Measurements from ENCODE around the gene DLX3.

The DLX3 gene

GRCh38 chr17:49962599-49963308 lies 32.3 kb downstream of the DLX3 start:
- H3K4me3 ChIP-seq (ENCODE audit: low read depth, low read length), result no peak overlapping the region
- in situ Hi-C loops (cut with HindIII; ENCODE audit: low pct_ligation_motif_present, low sequenced_read_pairs), result no loop called here
- H3K27ac ChIP-seq, result no peak overlapping the region
- TF ChIP-seq CTCF (IDR thresholded peaks at IDR 0.05; ENCODE audit: low read depth, low read length, missing control alignments), result no peak
- H3K36me3 ChIP-seq (replicated peaks), result no peaks in the 10 kb centered on the region
- DNase-seq, result no peak
- H3K27me3 ChIP-seq (replicated peaks), result peaks cover 62% of the 10 kb centered on the region

- no peak overlapping the region for H3K27ac ChIP-seq
- H3K36me3 ChIP-seq (replicated peaks), result no peaks in the 10 kb centered on the region
- no peak for TF ChIP-seq CTCF (IDR thresholded peaks at IDR 0.05; ENCODE audit: low read depth, low read length, missing control alignments)
- in situ Hi-C loops (cut with HindIII; ENCODE audit: low pct_ligation_motif_present, low sequenced_read_pairs), result no loop called here
- peaks cover 28% of the 10 kb centered on the region for H3K27me3 ChIP-seq (replicated peaks)
- H3K4me3 ChIP-seq (ENCODE audit: low read depth, low read length), result no peak overlapping the region
- DNase-seq, result no peak
Measured at GRCh38 chr17:49959183-49959935, 35.7 kb downstream of the DLX3 start.

GRCh38 chr17:49958723-49959122 lies 36.3 kb downstream of the DLX3 start:
- in situ Hi-C loops (cut with HindIII; ENCODE audit: low pct_ligation_motif_present, low sequenced_read_pairs), result no loop called here
- peaks cover 22% of the 10 kb centered on the region for H3K27me3 ChIP-seq (replicated peaks)
- DNase-seq, result no peak

GRCh38 chr17:49957350-49957749 lies 37.7 kb downstream of the DLX3 start:
- H3K27ac ChIP-seq, result no peak overlapping the region
- no peak for TF ChIP-seq CTCF (IDR thresholded peaks at IDR 0.05; ENCODE audit: low read depth, low read length, missing control alignments)
- peaks cover 8% of the 10 kb centered on the region for H3K27me3 ChIP-seq (replicated peaks)
- H3K4me3 ChIP-seq (ENCODE audit: low read depth, low read length), result no peak overlapping the region
- in situ Hi-C loops (cut with HindIII; ENCODE audit: low pct_ligation_motif_present, low sequenced_read_pairs), result no loop called here
- H3K36me3 ChIP-seq (replicated peaks), result no peaks in the 10 kb centered on the region
- DNase-seq, result no peak

More at GRCh38 chr17:49958723-49959122, 36.3 kb downstream of the DLX3 start:
- H3K36me3 ChIP-seq (replicated peaks), result no peaks in the 10 kb centered on the region
- no peak for TF ChIP-seq CTCF (IDR thresholded peaks at IDR 0.05; ENCODE audit: low read depth, low read length, missing control alignments)
- H3K27ac ChIP-seq, result no peak overlapping the region
- H3K4me3 ChIP-seq (ENCODE audit: low read depth, low read length), result no peak overlapping the region

- H3K27me3 ChIP-seq (replicated peaks), result peaks cover 5% of the 10 kb centered on the region
- TF ChIP-seq CTCF (IDR thresholded peaks at IDR 0.05; ENCODE audit: low read depth, low read length, missing control alignments), result no peak
- in situ Hi-C loops (cut with HindIII; ENCODE audit: low pct_ligation_motif_present, low sequenced_read_pairs), result no loop called here
Measured at GRCh38 chr17:49956780-49957179, 38.2 kb downstream of the DLX3 start.

More at GRCh38 chr17:49956780-49957179, 38.2 kb downstream of the DLX3 start:
- DNase-seq, result no peak
- H3K27ac ChIP-seq, result no peak overlapping the region
- no peaks in the 10 kb centered on the region for H3K36me3 ChIP-seq (replicated peaks)
- H3K4me3 ChIP-seq (ENCODE audit: low read depth, low read length), result no peak overlapping the region
